HPDE6-E6E7 (cell line): ENCODE measurements around the gene UMAD1.

Experiments used
- DNase-seq: peaks from one replicate; pipeline ENCODE4 v3.0.0; 2011; ENCODE audit warnings: missing footprints; ENCODE audit errors: extremely low spot score

UMAD1 gene

GRCh38 chr7:7688956-7689355 lies 48.4 kb downstream of the UMAD1 start:
- DNase-seq = no peak

- DNase-seq = peak; percentile 6
Observed at GRCh38 chr7:7693881-7694280, 53.3 kb downstream of the UMAD1 start.

GRCh38 chr7:7694542-7694941 lies 54.0 kb downstream of the UMAD1 start:
- DNase-seq = no peak

- no peak for DNase-seq
Observed at GRCh38 chr7:7695111-7695817, 54.7 kb downstream of the UMAD1 start.

- no peak for DNase-seq
Observed at GRCh38 chr7:7696458-7697119, 56.0 kb downstream of the UMAD1 start.

- DNase-seq = no peak
Observed at GRCh38 chr7:7698930-7699329, 58.4 kb downstream of the UMAD1 start.

GRCh38 chr7:7699380-7699779 lies 58.8 kb downstream of the UMAD1 start:
- DNase-seq = no peak

- no peak for DNase-seq
Observed at GRCh38 chr7:7699970-7700369, 59.4 kb downstream of the UMAD1 start.

GRCh38 chr7:7701527-7701926 lies 61.0 kb downstream of the UMAD1 start:
- no peak for DNase-seq

- DNase-seq = no peak
Observed at GRCh38 chr7:7702826-7703225, 62.3 kb downstream of the UMAD1 start.

- DNase-seq = no peak
Observed at GRCh38 chr7:7703427-7703826, 62.9 kb downstream of the UMAD1 start.

- peak; percentile 29 for DNase-seq
Observed at GRCh38 chr7:7704867-7705266, 64.3 kb downstream of the UMAD1 start.

GRCh38 chr7:7705318-7705717 lies 64.8 kb downstream of the UMAD1 start:
- DNase-seq = no peak

- no peak for DNase-seq
Observed at GRCh38 chr7:7706101-7706511, 65.6 kb downstream of the UMAD1 start.

GRCh38 chr7:7706556-7707172 lies 66.1 kb downstream of the UMAD1 start:
- DNase-seq = no peak

GRCh38 chr7:7707246-7707645 lies 66.7 kb downstream of the UMAD1 start:
- DNase-seq = no peak

GRCh38 chr7:7707806-7708205 lies 67.3 kb downstream of the UMAD1 start:
- DNase-seq = no peak

- no peak for DNase-seq
Observed at GRCh38 chr7:7709291-7709690, 68.7 kb downstream of the UMAD1 start.

GRCh38 chr7:7710469-7710868 lies 69.9 kb downstream of the UMAD1 start:
- no peak for DNase-seq

GRCh38 chr7:7713730-7714129 lies 73.2 kb downstream of the UMAD1 start:
- no peak for DNase-seq

- no peak for DNase-seq
Observed at GRCh38 chr7:7718492-7718891, 77.9 kb downstream of the UMAD1 start, which contains the start of gene RPA3. Gene RPA3, minus strand, starts transcription at chr7:7718607. Its CDS starts 78,189 bp downstream, at chr7:7640418.

GRCh38 chr7:7719236-7719635 lies 78.7 kb downstream of the UMAD1 start:
- DNase-seq = peak; percentile 87

GRCh38 chr7:7720193-7720592 lies 79.6 kb downstream of the UMAD1 start:
- DNase-seq = no peak
